Neural progenitor cell (in vitro differentiated cells): ENCODE measurements around the gene MSI2.

Experiments used
- EZH2 ChIP-seq: fragments of 200-600 bp; sonication (generic); IDR thresholded peaks from 2 replicates; pipeline ENCODE4 v1.6.1; 2017; ENCODE audit warnings: antibody characterized with exemption, mild to moderate bottlenecking, moderate library complexity
- TF ChIP-seq, protein P1 (sequence below): fragments of 200-600 bp; sonication (generic); IDR thresholded peaks from 2 replicates; pipeline ENCODE4 v1.5.1; 2017; ENCODE audit warnings: antibody characterized with exemption, mild to moderate bottlenecking

DNA sequence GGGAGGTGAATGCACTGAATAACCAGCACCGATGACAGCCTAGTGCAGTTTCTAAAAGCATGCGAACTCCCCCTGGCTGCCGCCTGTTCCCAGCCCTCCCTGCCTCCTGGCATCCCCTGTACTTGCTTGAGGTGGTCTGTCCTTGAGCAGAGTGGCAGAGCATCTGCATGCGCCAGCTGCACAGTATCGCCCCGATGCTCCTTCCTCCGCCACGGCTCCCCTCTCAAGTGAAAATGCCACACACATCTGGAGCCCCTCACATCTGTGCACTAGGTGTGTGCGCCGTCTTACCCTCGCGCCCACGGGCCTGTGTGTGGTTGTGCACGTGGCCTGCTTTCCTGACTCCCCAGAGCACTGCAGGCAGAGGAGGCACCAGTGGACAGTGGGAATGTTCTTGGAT is 376.9 kb downstream of the MSI2 start:
- TF ChIP-seq, protein P1, sequence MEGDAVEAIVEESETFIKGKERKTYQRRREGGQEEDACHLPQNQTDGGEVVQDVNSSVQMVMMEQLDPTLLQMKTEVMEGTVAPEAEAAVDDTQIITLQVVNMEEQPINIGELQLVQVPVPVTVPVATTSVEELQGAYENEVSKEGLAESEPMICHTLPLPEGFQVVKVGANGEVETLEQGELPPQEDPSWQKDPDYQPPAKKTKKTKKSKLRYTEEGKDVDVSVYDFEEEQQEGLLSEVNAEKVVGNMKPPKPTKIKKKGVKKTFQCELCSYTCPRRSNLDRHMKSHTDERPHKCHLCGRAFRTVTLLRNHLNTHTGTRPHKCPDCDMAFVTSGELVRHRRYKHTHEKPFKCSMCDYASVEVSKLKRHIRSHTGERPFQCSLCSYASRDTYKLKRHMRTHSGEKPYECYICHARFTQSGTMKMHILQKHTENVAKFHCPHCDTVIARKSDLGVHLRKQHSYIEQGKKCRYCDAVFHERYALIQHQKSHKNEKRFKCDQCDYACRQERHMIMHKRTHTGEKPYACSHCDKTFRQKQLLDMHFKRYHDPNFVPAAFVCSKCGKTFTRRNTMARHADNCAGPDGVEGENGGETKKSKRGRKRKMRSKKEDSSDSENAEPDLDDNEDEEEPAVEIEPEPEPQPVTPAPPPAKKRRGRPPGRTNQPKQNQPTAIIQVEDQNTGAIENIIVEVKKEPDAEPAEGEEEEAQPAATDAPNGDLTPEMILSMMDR = no peak
- no peak for TF ChIP-seq EZH2
